H9 (cell line): ENCODE measurements around the gene ABCA4. TPM values are rescaled to one million over a fixed set of nuclear protein-coding genes. Genes with fewer than 3 reads are reported as not detected.

Source experiments
- DNase-seq: peaks from one replicate; pipeline ENCODE4 v3.0.0-alpha.2; 2017
- H2AFZ ChIP-seq: one replicate; pipeline ENCODE4 v1.6.1; 2013; ENCODE audit warnings: mild to moderate bottlenecking, low read length, control low read depth, moderate library complexity
- H2AK5ac ChIP-seq: 2 replicates; pipeline ENCODE4 v1.6.1; 2013; ENCODE audit warnings: low read length, control low read depth, mixed read lengths; ENCODE audit not compliant: insufficient read length
- H2BK120ac ChIP-seq: one replicate; pipeline ENCODE4 v1.6.1; 2013; ENCODE audit warnings: low read depth, mild to moderate bottlenecking, low read length, control low read depth, inconsistent platforms; ENCODE audit not compliant: poor library complexity, severe bottlenecking
- H2BK12ac ChIP-seq: 2 replicates; pipeline ENCODE4 v1.6.1; 2013; ENCODE audit warnings: low read length, control low read depth, mixed read lengths, low read depth; ENCODE audit not compliant: insufficient read length
- H2BK15ac ChIP-seq: 2 replicates; pipeline ENCODE4 v1.6.1; 2013; ENCODE audit warnings: low read depth, low read length, control low read depth
- H2BK20ac ChIP-seq: one replicate; pipeline ENCODE4 v1.6.1; 2013; ENCODE audit warnings: low read depth, mild to moderate bottlenecking, low read length, control low read depth, inconsistent platforms; ENCODE audit not compliant: poor library complexity, severe bottlenecking
- H2BK5ac ChIP-seq: 2 replicates; pipeline ENCODE4 v1.6.1; 2013; ENCODE audit warnings: low read length, control low read depth, mixed read lengths; ENCODE audit not compliant: insufficient read length
- H3K14ac ChIP-seq: 2 replicates; pipeline ENCODE4 v1.6.1; 2013; ENCODE audit warnings: low read length, control low read depth; ENCODE audit not compliant: insufficient read depth
- H3K18ac ChIP-seq: 2 replicates; pipeline ENCODE4 v1.6.1; 2013; ENCODE audit warnings: low read depth, mild to moderate bottlenecking, mixed read lengths, low read length, control low read depth; ENCODE audit not compliant: insufficient read length
- H3K23ac ChIP-seq: 2 replicates; pipeline ENCODE4 v1.6.1; 2013; ENCODE audit warnings: low read length, control low read depth, mixed read lengths, low read depth; ENCODE audit not compliant: insufficient read length
- H3K23me2 ChIP-seq: 2 replicates; pipeline ENCODE4 v1.6.1; 2013; ENCODE audit warnings: low read depth, mild to moderate bottlenecking, mixed read lengths, low read length, control low read depth; ENCODE audit not compliant: insufficient read length, poor library complexity, severe bottlenecking
- H3K27ac ChIP-seq: 2 replicates; pipeline ENCODE4 v1.5.1; 2013; ENCODE audit warnings: low read length, control low read depth, mixed read lengths, low read depth; ENCODE audit not compliant: insufficient read length
- H3K27me3 ChIP-seq: 2 replicates; pipeline ENCODE4 v1.6.1; 2013; ENCODE audit warnings: low read length, control low read depth, inconsistent platforms; ENCODE audit not compliant: insufficient read depth
- H3K4ac ChIP-seq: 2 replicates; pipeline ENCODE4 v1.6.1; 2013; ENCODE audit warnings: low read depth, mild to moderate bottlenecking, control low read depth, inconsistent platforms, low read length, moderate library complexity
- H3K4me1 ChIP-seq: 2 replicates; pipeline ENCODE4 v1.6.1; 2013; ENCODE audit warnings: low read length, control low read depth, inconsistent platforms; ENCODE audit not compliant: insufficient read depth
- H3K4me2 ChIP-seq: 2 replicates; pipeline ENCODE4 v1.6.1; 2013; ENCODE audit warnings: low read length, control low read depth, mixed read lengths; ENCODE audit not compliant: insufficient read length, insufficient read depth
- H3K56ac ChIP-seq: 2 replicates; pipeline ENCODE4 v1.6.1; 2013; ENCODE audit warnings: low read depth, mild to moderate bottlenecking, mixed read lengths, low read length, control low read depth; ENCODE audit not compliant: insufficient read length
- H3K79me1 ChIP-seq: 2 replicates; pipeline ENCODE4 v1.6.1; 2013; ENCODE audit warnings: low read depth, mild to moderate bottlenecking, moderate library complexity, low read length, control low read depth, inconsistent platforms; ENCODE audit not compliant: insufficient read depth, poor library complexity, severe bottlenecking
- H3K79me2 ChIP-seq: 2 replicates; pipeline ENCODE4 v1.6.1; 2013; ENCODE audit warnings: low read length, control low read depth, inconsistent platforms; ENCODE audit not compliant: insufficient read depth
- H3K9ac ChIP-seq: 2 replicates; pipeline ENCODE4 v1.6.1; 2013; ENCODE audit warnings: low read length, control low read depth, mixed read lengths; ENCODE audit not compliant: insufficient read length; ENCODE audit errors: extremely low read depth
- H3K9me3 ChIP-seq: one replicate; pipeline ENCODE4 v1.6.1; 2013; ENCODE audit warnings: low read depth, low read length, inconsistent platforms; ENCODE audit not compliant: control insufficient read depth
- H3T11ph ChIP-seq: one replicate; pipeline ENCODE4 v1.6.1; 2013; ENCODE audit warnings: mild to moderate bottlenecking, low read length, control low read depth, inconsistent platforms
- H4K20me1 ChIP-seq: one replicate; pipeline ENCODE4 v1.6.1; 2013; ENCODE audit not compliant: control insufficient read depth, insufficient read length, insufficient read depth
- H4K5ac ChIP-seq: 2 replicates; pipeline ENCODE4 v1.6.1; 2013; ENCODE audit warnings: low read depth, mild to moderate bottlenecking, mixed read lengths, low read length, control low read depth; ENCODE audit not compliant: insufficient read length
- H4K8ac ChIP-seq: replicated peaks from 2 replicates; pipeline ENCODE4 v1.6.1; 2013; ENCODE audit warnings: low read length, control low read depth, mixed read lengths, low read depth; ENCODE audit not compliant: insufficient read length
- H4K91ac ChIP-seq: 2 replicates; pipeline ENCODE4 v1.6.1; 2013; ENCODE audit warnings: low read depth, mild to moderate bottlenecking, moderate library complexity, mixed read lengths, low read length, control low read depth; ENCODE audit not compliant: insufficient read length
- H3K27ac Mint-ChIP-seq, 3 experiments: 2 replicates in 2 of 3; 3 replicates in 1 of 3; pipeline ENCODE4 v1.8.0; 2020 to 2021; ENCODE audit warnings: mixed read lengths in 3 of 3, mild to moderate bottlenecking in 1 of 3, moderate library complexity in 1 of 3
- H3K27me3 Mint-ChIP-seq: 2 replicates; pipeline ENCODE4 v1.8.0; 2021; ENCODE audit warnings: low read depth, mild to moderate bottlenecking, moderate library complexity, mixed read lengths
- H3K36me3 Mint-ChIP-seq, 3 experiments: 2 replicates in 2 of 3; 3 replicates in 1 of 3; pipeline ENCODE4 v1.8.0; 2020 to 2021; ENCODE audit warnings: low read depth in 3 of 3, mixed read lengths in 3 of 3; ENCODE audit not compliant: insufficient read depth in 1 of 3
- H3K4me1 Mint-ChIP-seq, 2 experiments: 2 replicates each; pipeline ENCODE4 v1.8.0; 2020; ENCODE audit warnings: mixed read lengths in 2 of 2
- H3K4me3 Mint-ChIP-seq, 2 experiments: 2 replicates in 1 of 2; 3 replicates in 1 of 2; pipeline ENCODE4 v1.8.0; 2020 to 2021; ENCODE audit warnings: mild to moderate bottlenecking in 2 of 2, mixed read lengths in 2 of 2, moderate library complexity in 1 of 2
- H3K9me3 Mint-ChIP-seq, 2 experiments: 2 replicates in 1 of 2; 3 replicates in 1 of 2; pipeline ENCODE4 v1.8.0; 2020; ENCODE audit warnings: mild to moderate bottlenecking in 2 of 2, mixed read lengths in 2 of 2, moderate library complexity in 1 of 2
- CTCF ChIP-seq: fragments of 200-600 bp; sonication (generic); conservative IDR thresholded peaks from 3 replicates; pipeline ENCODE4 v1.8.0; 2021; ENCODE audit warnings: antibody characterized with exemption, mild to moderate bottlenecking
- WGBS: extraction: QIAGEN DNeasy Blood & Tissue Kit; methylation state at CpG from one replicate; pipeline ENCODE4 v1.1.7; 2013; ENCODE audit warnings: missing lambda C conversion rate, low lambda C conversion rate, mixed read lengths; ENCODE audit not compliant: insufficient read length; ENCODE audit errors: extremely low coverage; 5-methylcytosine and 5-hydroxymethylcytosine counted together
- total RNA-seq: library from RNA; stranded (reverse); gene quantifications from 2 replicates; pipeline ENCODE4 v1.2.1, GENCODE V29; 2021

The ABCA4 gene
- total RNA-seq, 1 experiment from 2014 or later: not detected

- no peak overlapping the region for H3K14ac ChIP-seq
- H4K8ac ChIP-seq: no peak overlapping the region
- no peaks in the 10 kb centered on the region for H4K20me1 ChIP-seq
- no peak overlapping the region for H3K18ac ChIP-seq
- H2BK12ac ChIP-seq: no peak overlapping the region
- no peak overlapping the region for H2AK5ac ChIP-seq
- H3T11ph ChIP-seq: no peak overlapping the region
- WGBS: no CpG with 5 or more reads among the region's 6 CpGs
- H2AFZ ChIP-seq: no peak overlapping the region
- no peak overlapping the region for H4K91ac ChIP-seq
- Mint-ChIP-seq H3K4me3 (no peak overlapping the region), H3K9me3 (no peaks in the 10 kb centered on the region), H3K36me3 (no peaks in the 10 kb centered on the region), H3K4me1 (peaks cover 29 to 32% of the 10 kb centered on the region in 2 experiments), H3K27ac (no peak overlapping the region; a peak in 1 of 7 replicates), H3K27me3 (peaks cover 18% of the 10 kb centered on the region)
- H2BK5ac ChIP-seq: no peak overlapping the region
- no peak overlapping the region for H3K23ac ChIP-seq
- no peaks in the 10 kb centered on the region for H3K27me3 ChIP-seq
- no peak overlapping the region for H2BK120ac ChIP-seq
- no peak overlapping the region for H3K4me2 ChIP-seq
- no peak overlapping the region for H2BK20ac ChIP-seq
- H3K4me1 ChIP-seq: peaks cover 17% of the 10 kb centered on the region; the same call in 1 of the 2 replicates
- no peaks in the 10 kb centered on the region for H3K9me3 ChIP-seq
- TF ChIP-seq CTCF: no peak
- no peak overlapping the region for H3K56ac ChIP-seq
- no peak overlapping the region for H2BK15ac ChIP-seq
- H3K27ac ChIP-seq: no peak overlapping the region
- H3K23me2 ChIP-seq: no peaks in the 10 kb centered on the region
- H3K4ac ChIP-seq: no peak overlapping the region
- H4K5ac ChIP-seq: no peak overlapping the region
- DNase-seq: no peak
- no peaks in the 10 kb centered on the region for H3K79me2 ChIP-seq
- no peaks in the 10 kb centered on the region for H3K79me1 ChIP-seq
- no peak overlapping the region for H3K9ac ChIP-seq
Observed at GRCh38 chr1:94017155-94017829, 103.7 kb downstream of the ABCA4 start.
